ENCODE data around the gene PCDHGA7.
"Not testable (repeated sequence)": the region's sequence is repeated elsewhere in the genome, so short reads cannot be mapped to it uniquely, and the experiment has no call there.

Gene PCDHGA7

GRCh38 chr5:141412854-141413539 lies 30.5 kb downstream of the PCDHGA7 start, which contains the start of gene PCDHGA10:
Gene PCDHGA10, plus strand, starts transcription at chr5:141412987. Its CDS starts 189 bp downstream, at chr5:141413176.
- peak; percentile 73 for TF ChIP-seq CTCF (IDR thresholded peaks at IDR 0.05; ENCODE audit: low read depth, low read length)
- peak; percentile 42 for DNase-seq (ENCODE audit: extremely low read depth, low read depth)

GRCh38 chr5:141413540-141414069 lies 31.1 kb downstream of the PCDHGA7 start:
- no peak for DNase-seq (ENCODE audit: extremely low read depth, low read depth)
- no peak for TF ChIP-seq CTCF (IDR thresholded peaks at IDR 0.05; ENCODE audit: low read depth, low read length)

DNA sequence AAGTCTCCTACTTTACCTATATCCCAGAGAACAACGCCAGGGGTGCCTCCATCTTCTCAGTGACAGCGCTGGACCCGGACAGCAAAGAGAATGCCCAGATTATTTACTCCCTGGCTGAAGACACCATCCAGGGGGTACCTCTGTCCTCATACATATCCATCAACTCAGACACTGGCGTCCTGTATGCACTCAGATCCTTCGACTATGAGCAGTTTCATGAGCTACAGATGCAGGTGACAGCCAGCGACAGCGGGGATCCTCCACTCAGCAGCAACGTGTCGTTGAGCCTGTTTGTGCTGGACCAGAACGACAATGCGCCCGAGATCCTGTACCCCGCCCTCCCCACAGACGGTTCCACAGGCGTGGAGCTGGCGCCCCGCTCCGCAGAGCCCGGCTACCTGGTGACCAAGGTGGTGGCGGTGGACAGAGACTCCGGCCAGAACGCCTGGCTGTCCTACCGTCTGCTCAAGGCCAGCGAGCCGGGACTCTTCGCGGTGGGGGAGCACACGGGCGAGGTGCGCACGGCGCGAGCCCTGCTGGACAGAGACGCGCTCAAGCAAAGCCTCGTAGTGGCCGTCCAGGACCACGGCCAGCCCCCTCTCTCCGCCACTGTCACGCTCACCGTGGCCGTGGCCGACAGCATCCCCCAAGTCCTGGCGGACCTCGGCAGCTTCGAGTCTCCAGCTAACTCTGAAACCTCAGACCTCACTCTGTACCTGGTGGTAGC lies 32.2 kb downstream of the PCDHGA7 start:
- DNase-seq (ENCODE audit: extremely low read depth, low read depth), result not testable (repeated sequence)

GRCh38 chr5:141415275-141415618 lies 32.7 kb downstream of the PCDHGA7 start:
- DNase-seq (ENCODE audit: extremely low read depth, low read depth), result not testable (repeated sequence)

DNA sequence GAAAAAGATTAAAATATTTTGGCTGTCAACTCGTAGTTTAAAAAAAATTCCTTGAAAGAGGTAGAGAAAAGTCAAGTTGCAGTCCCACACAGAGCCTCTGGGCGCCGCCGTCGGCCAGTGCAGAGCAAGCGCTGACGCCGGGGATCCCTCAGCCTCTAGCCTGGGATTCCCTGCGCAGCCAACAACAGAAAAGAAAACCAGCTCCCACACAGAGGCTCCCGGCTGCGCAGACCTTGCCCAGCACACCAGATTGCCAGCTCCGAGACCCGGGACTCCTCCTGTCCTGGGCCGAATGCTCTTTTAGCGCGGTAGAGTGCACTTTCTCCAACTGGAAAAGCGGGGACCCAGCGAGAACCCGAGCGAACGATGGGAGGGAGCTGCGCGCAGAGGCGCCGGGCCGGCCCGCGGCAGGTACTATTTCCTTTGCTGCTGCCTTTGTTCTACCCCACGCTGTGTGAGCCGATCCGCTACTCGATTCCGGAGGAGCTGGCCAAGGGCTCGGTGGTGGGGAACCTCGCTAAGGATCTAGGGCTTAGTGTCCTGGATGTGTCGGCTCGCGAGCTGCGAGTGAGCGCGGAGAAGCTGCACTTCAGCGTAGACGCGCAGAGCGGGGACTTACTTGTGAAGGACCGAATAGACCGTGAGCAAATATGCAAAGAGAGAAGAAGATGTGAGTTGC lies 35.1 kb downstream of the PCDHGA7 start, which contains the start of gene PCDHGB7:
Gene PCDHGB7 (plus strand): TSS at position 184 of the 679 bp plus-strand sequence. CDS start 183 bp downstream, at position 367.
- peak; percentile 75 for TF ChIP-seq CTCF (IDR thresholded peaks at IDR 0.05; ENCODE audit: low read depth, low read length)
- peak; percentile 57 for DNase-seq (ENCODE audit: extremely low read depth, low read depth)

DNA sequence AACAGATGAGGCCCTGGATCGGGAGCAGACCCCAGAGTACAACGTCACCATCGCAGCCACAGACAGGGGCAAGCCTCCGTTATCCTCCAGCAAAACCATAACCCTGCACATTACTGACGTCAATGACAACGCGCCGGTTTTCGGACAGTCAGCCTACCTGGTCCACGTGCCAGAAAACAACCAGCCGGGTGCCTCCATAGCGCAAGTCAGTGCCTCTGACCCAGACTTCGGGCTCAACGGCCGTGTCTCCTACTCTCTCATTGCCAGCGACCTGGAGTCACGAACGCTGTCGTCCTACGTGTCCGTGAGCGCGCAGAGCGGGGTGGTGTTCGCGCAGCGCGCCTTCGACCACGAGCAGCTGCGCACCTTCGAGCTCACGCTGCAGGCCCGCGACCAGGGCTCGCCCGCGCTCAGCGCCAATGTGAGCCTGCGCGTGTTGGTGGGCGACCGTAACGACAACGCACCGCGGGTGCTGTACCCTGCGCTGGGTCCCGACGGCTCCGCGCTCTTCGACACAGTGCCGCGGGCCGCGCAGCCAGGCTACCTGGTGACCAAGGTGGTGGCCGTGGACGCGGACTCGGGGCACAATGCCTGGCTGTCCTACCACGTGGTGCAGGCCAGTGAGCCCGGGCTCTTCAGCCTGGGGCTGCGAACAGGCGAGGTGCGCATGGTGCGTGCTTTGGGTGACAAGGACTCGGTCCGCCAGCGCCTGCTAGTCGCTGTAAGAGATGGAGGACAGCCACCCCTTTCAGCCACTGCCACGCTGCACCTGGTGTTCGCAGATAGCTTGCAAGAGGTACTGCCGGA lies 36.7 kb downstream of the PCDHGA7 start:
- no peak for TF ChIP-seq CTCF (IDR thresholded peaks at IDR 0.05; ENCODE audit: low read depth, low read length)
- no peak for DNase-seq (ENCODE audit: extremely low read depth, low read depth)

- peak; percentile 41 for TF ChIP-seq CTCF (IDR thresholded peaks at IDR 0.05; ENCODE audit: low read depth, low read length)
- DNase-seq (ENCODE audit: extremely low read depth, low read depth), result peak; percentile 22
Observed at GRCh38 chr5:141420855-141421488, 38.4 kb downstream of the PCDHGA7 start, which contains the start of gene PCDHGA11. Gene PCDHGA11, plus strand, starts transcription at chr5:141421051. Its CDS starts 177 bp downstream, at chr5:141421228.

All from AG09319 (cell line).